CD8-positive, alpha-beta memory T cell (primary cell): ENCODE results near the gene GFPT2. TPM values are rescaled to one million over a fixed set of nuclear protein-coding genes. Genes with fewer than 3 reads are reported as not detected.

Experiments
- CTCF ChIA-PET: fragments of 350-600 bp; sonication (Branson Sonifier 250); formaldehyde crosslinking; loops from one replicate; lab custom pipeline; 2021; ENCODE audit warnings: antibody characterized with exemption; lab: Charles Lee
- POLR2A ChIA-PET: fragments of 350-600 bp; sonication (Branson Sonifier 250); formaldehyde crosslinking; loops from one replicate; lab custom pipeline; 2021; ENCODE audit warnings: antibody characterized with exemption; lab: Charles Lee
- DNase-seq, 5 donors: peaks; one replicate each; pipeline versions ENCODE4 v3.0.0 to v3.0.0-alpha.2; 2020 to 2022; ENCODE audit warnings: mixed read lengths in 1 of 5
- H3K27ac ChIP-seq: one replicate; pipeline ENCODE4 v1.7.0; 2013; ENCODE audit warnings: low read depth, mild to moderate bottlenecking, low read length, moderate library complexity
- H3K27me3 ChIP-seq: 2 replicates; pipeline ENCODE4 v1.7.0; 2013; ENCODE audit warnings: low read length, mild to moderate bottlenecking; ENCODE audit not compliant: insufficient read depth, poor library complexity, severe bottlenecking
- H3K36me3 ChIP-seq: 2 replicates; pipeline ENCODE4 v1.7.0; 2013; ENCODE audit warnings: mild to moderate bottlenecking, low read length, moderate library complexity; ENCODE audit not compliant: insufficient read depth
- H3K4me1 ChIP-seq: 2 replicates; pipeline ENCODE4 v1.7.0; 2013; ENCODE audit warnings: mild to moderate bottlenecking, low read length, moderate library complexity; ENCODE audit not compliant: insufficient read depth
- H3K4me3 ChIP-seq: 2 replicates; pipeline ENCODE4 v1.7.0; 2013; ENCODE audit warnings: mild to moderate bottlenecking, low read length
- H3K9me3 ChIP-seq: 2 replicates; pipeline ENCODE4 v1.7.0; 2013; ENCODE audit warnings: mild to moderate bottlenecking, low read length
- H3K27ac Mint-ChIP-seq, 8 donors: one replicate each; pipeline ENCODE4 v1.8.0; 2020 to 2021; ENCODE audit warnings: mixed read lengths in 8 of 8, mild to moderate bottlenecking in 6 of 8, inconsistent platforms in 3 of 8, moderate library complexity in 3 of 8
- H3K27me3 Mint-ChIP-seq, 2 donors: one replicate each; pipeline ENCODE4 v1.8.0; 2020 to 2021; ENCODE audit warnings: mixed read lengths in 2 of 2, mild to moderate bottlenecking in 1 of 2, moderate library complexity in 1 of 2
- H3K36me3 Mint-ChIP-seq, 3 donors: one replicate each; pipeline ENCODE4 v1.8.0; 2020 to 2021; ENCODE audit warnings: mixed read lengths in 3 of 3, inconsistent platforms in 1 of 3, mild to moderate bottlenecking in 1 of 3
- H3K4me1 Mint-ChIP-seq, 3 donors: one replicate each; pipeline ENCODE4 v1.8.0; 2020 to 2021; ENCODE audit warnings: mixed read lengths in 3 of 3, inconsistent platforms in 1 of 3, mild to moderate bottlenecking in 1 of 3
- H3K4me3 Mint-ChIP-seq, 7 donors: one replicate each; pipeline ENCODE4 v1.8.0; 2020 to 2021; ENCODE audit warnings: mixed read lengths in 7 of 7, mild to moderate bottlenecking in 6 of 7, moderate library complexity in 4 of 7, inconsistent platforms in 2 of 7
- H3K9me3 Mint-ChIP-seq, 5 donors: one replicate each; pipeline ENCODE4 v1.8.0; 2020 to 2022; ENCODE audit warnings: mixed read lengths in 5 of 5, mild to moderate bottlenecking in 3 of 5, moderate library complexity in 2 of 5, inconsistent platforms in 1 of 5
- polyA plus RNA-seq: library from polyadenylated mRNA; unstranded; fragments of 300-500 nt; fragmentation: Illumina TruSeq; gene quantifications from one replicate; pipeline ENCODE4 v1.2.3, GENCODE V29; 2021
- total RNA-seq, 2 experiments: library from RNA; stranded (reverse); gene quantifications; one replicate each; pipeline ENCODE4 v1.2.3, GENCODE V29; 2021

Gene GFPT2
- total and polyA plus RNA-seq, 3 experiments from 2014 or later, result 0.41 to 1.9 (median 1.7) TPM

GRCh38 chr5:180375291-180375690 lies 22.2 kb upstream of the GFPT2 start:
- H3K27me3 ChIP-seq, result no peaks in the 10 kb centered on the region
- Mint-ChIP-seq H3K36me3 (no peaks in the 10 kb centered on the region), H3K4me3 (no peak overlapping the region), H3K27ac (no peak overlapping the region), H3K4me1 (no peaks in the 10 kb centered on the region), H3K27me3 (peaks cover 0 to under 1% of the 10 kb centered on the region in 2 donors), H3K9me3 (no peaks in the 10 kb centered on the region)
- no peaks in the 10 kb centered on the region for H3K4me1 ChIP-seq
- POLR2A ChIA-PET, result no interaction called here
- CTCF ChIA-PET, result no interaction called here
- no peak overlapping the region for H3K27ac ChIP-seq
- no peaks in the 10 kb centered on the region for H3K9me3 ChIP-seq
- no peak overlapping the region for H3K4me3 ChIP-seq
- no peak for DNase-seq
- no peaks in the 10 kb centered on the region for H3K36me3 ChIP-seq

GRCh38 chr5:180373870-180374269 lies 20.7 kb upstream of the GFPT2 start:
- no peaks in the 10 kb centered on the region for H3K9me3 ChIP-seq
- peak overlapping the region in 3 of 8 donors; percentile 2 to 33 (median 6) for H3K27ac Mint-ChIP-seq
- ChIA-PET CTCF (no interaction called here), POLR2A (no interaction called here)
- no peak overlapping the region for H3K4me3 ChIP-seq
- H3K9me3 Mint-ChIP-seq, result no peaks in the 10 kb centered on the region
- H3K4me1 Mint-ChIP-seq, result no peaks in the 10 kb centered on the region
- H3K27ac ChIP-seq, result no peak overlapping the region
- H3K27me3 Mint-ChIP-seq, result peaks cover 0 to 2% of the 10 kb centered on the region in 2 donors
- DNase-seq, result no peak
- H3K4me3 Mint-ChIP-seq, result no peak overlapping the region
- no peaks in the 10 kb centered on the region for H3K27me3 ChIP-seq
- no peaks in the 10 kb centered on the region for H3K36me3 ChIP-seq
- no peaks in the 10 kb centered on the region for H3K4me1 ChIP-seq
- H3K36me3 Mint-ChIP-seq, result no peaks in the 10 kb centered on the region

GRCh38 chr5:180373454-180373853 lies 20.3 kb upstream of the GFPT2 start:
- ChIA-PET POLR2A (no interaction called here), CTCF (no interaction called here)

GRCh38 chr5:180371949-180372348 lies 18.8 kb upstream of the GFPT2 start:
- Mint-ChIP-seq H3K27ac (peak overlapping the region in 1 of 8 donors; percentile 72), H3K9me3 (peaks cover 0 to 2% (median 0%) of the 10 kb centered on the region in 5 donors), H3K4me1 (peaks cover 6 to 14% (median 10%) of the 10 kb centered on the region in 3 donors), H3K27me3 (peaks cover 0 to 3% of the 10 kb centered on the region in 2 donors), H3K4me3 (no peak overlapping the region), H3K36me3 (no peaks in the 10 kb centered on the region)
- CTCF ChIA-PET, result interaction anchor here (0.9 to 2.0 kb wide), 2 partner anchors 43 to 78 kb away, joined by 4 to 7 read pairs; no protein-coding TSS in a partner anchor
- no peaks in the 10 kb centered on the region for H3K9me3 ChIP-seq
- no peak overlapping the region for H3K27ac ChIP-seq
- no peak overlapping the region for H3K4me3 ChIP-seq
- H3K36me3 ChIP-seq, result no peaks in the 10 kb centered on the region
- no peak for DNase-seq
- POLR2A ChIA-PET, result no interaction called here
- H3K4me1 ChIP-seq, result peaks cover 12% of the 10 kb centered on the region
- H3K27me3 ChIP-seq, result no peaks in the 10 kb centered on the region

More at GRCh38 chr5:180373454-180373853, 20.3 kb upstream of the GFPT2 start:
- Mint-ChIP-seq H3K36me3 (no peaks in the 10 kb centered on the region), H3K27me3 (peaks cover 0 to 2% of the 10 kb centered on the region in 2 donors), H3K9me3 (no peaks in the 10 kb centered on the region), H3K4me3 (no peak overlapping the region), H3K27ac (peak overlapping the region in 4 of 8 donors; percentile 35 to 91 (median 78)), H3K4me1 (no peaks in the 10 kb centered on the region)
- Histone ChIP-seq H3K4me1 (no peaks in the 10 kb centered on the region), H3K27ac (no peak overlapping the region), H3K9me3 (no peaks in the 10 kb centered on the region), H3K27me3 (no peaks in the 10 kb centered on the region), H3K36me3 (no peaks in the 10 kb centered on the region), H3K4me3 (no peak overlapping the region)
- DNase-seq, result no peak

- H3K36me3 ChIP-seq, result no peaks in the 10 kb centered on the region
- peaks cover 8 to 23% (median 17%) of the 10 kb centered on the region in 3 donors for H3K4me1 Mint-ChIP-seq
- H3K4me3 ChIP-seq, result no peak overlapping the region
- CTCF ChIA-PET, result interaction anchor here (0.9 to 2.0 kb wide), 2 partner anchors 42 to 77 kb away, joined by 4 to 7 read pairs; no protein-coding TSS in a partner anchor
- H3K9me3 Mint-ChIP-seq, result peaks cover 0 to 2% (median 0%) of the 10 kb centered on the region in 5 donors
- H3K27ac ChIP-seq, result no peak overlapping the region
- POLR2A ChIA-PET, result no interaction called here
- H3K9me3 ChIP-seq, result no peaks in the 10 kb centered on the region
- peaks cover 20% of the 10 kb centered on the region for H3K4me1 ChIP-seq
- H3K27me3 Mint-ChIP-seq, result peaks cover 0 to 3% of the 10 kb centered on the region in 2 donors
- no peak overlapping the region for H3K27ac Mint-ChIP-seq
- DNase-seq, result no peak
- H3K4me3 Mint-ChIP-seq, result no peak overlapping the region
- H3K36me3 Mint-ChIP-seq, result no peaks in the 10 kb centered on the region
- H3K27me3 ChIP-seq, result no peaks in the 10 kb centered on the region
Measured at GRCh38 chr5:180370861-180371641, 17.9 kb upstream of the GFPT2 start.

GRCh38 chr5:180367991-180368390 lies 14.9 kb upstream of the GFPT2 start:
- Histone ChIP-seq H3K27ac (no peak overlapping the region), H3K4me3 (no peak overlapping the region), H3K9me3 (no peaks in the 10 kb centered on the region), H3K4me1 (peaks cover 20% of the 10 kb centered on the region), H3K27me3 (no peaks in the 10 kb centered on the region), H3K36me3 (no peaks in the 10 kb centered on the region)
- Mint-ChIP-seq H3K4me3 (peak overlapping the region in 1 of 7 donors; percentile 54), H3K27me3 (peaks cover 3% of the 10 kb centered on the region in 2 donors), H3K36me3 (no peaks in the 10 kb centered on the region), H3K9me3 (peaks cover 0 to 2% (median 0%) of the 10 kb centered on the region in 5 donors), H3K4me1 (peaks cover 8 to 30% (median 21%) of the 10 kb centered on the region in 3 donors), H3K27ac (peak overlapping the region in 4 of 8 donors; percentile 9 to 75 (median 26))
- no peak for DNase-seq
- POLR2A ChIA-PET, result no interaction called here
- CTCF ChIA-PET, result interaction anchor here (1.2 kb wide), 1 partner anchor 40 kb away, joined by 3 read pairs; no protein-coding TSS in a partner anchor

- Histone ChIP-seq H3K4me3 (no peak overlapping the region), H3K27me3 (no peaks in the 10 kb centered on the region), H3K4me1 (peaks cover 20% of the 10 kb centered on the region), H3K27ac (no peak overlapping the region), H3K36me3 (no peaks in the 10 kb centered on the region), H3K9me3 (no peaks in the 10 kb centered on the region)
- Mint-ChIP-seq H3K27ac (peak overlapping the region in 7 of 8 donors; percentile 7 to 90 (median 31)), H3K36me3 (no peaks in the 10 kb centered on the region), H3K4me1 (peaks cover 8 to 30% (median 21%) of the 10 kb centered on the region in 3 donors), H3K9me3 (peaks cover 0 to 2% (median 0%) of the 10 kb centered on the region in 5 donors), H3K4me3 (peak overlapping the region in 5 of 7 donors; percentile 7 to 61 (median 54)), H3K27me3 (peaks cover 3% of the 10 kb centered on the region in 2 donors)
- peak in 1 of 5 donors; percentile 53 for DNase-seq
- ChIA-PET POLR2A (no interaction called here), CTCF (no interaction called here)
Measured at GRCh38 chr5:180367300-180367699, 14.2 kb upstream of the GFPT2 start.

GRCh38 chr5:180366326-180366725 lies 13.2 kb upstream of the GFPT2 start:
- ChIA-PET CTCF (no interaction called here), POLR2A (no interaction called here)
- no peak overlapping the region for H3K27ac ChIP-seq
- Mint-ChIP-seq H3K4me3 (peak overlapping the region in 2 of 7 donors; percentile 27 to 65), H3K27me3 (peaks cover 3% of the 10 kb centered on the region in 2 donors), H3K4me1 (peaks cover 8 to 30% (median 21%) of the 10 kb centered on the region in 3 donors), H3K27ac (peak overlapping the region in 2 of 8 donors; percentile 7 to 78), H3K9me3 (peaks cover 0 to 2% (median 0%) of the 10 kb centered on the region in 5 donors), H3K36me3 (no peaks in the 10 kb centered on the region)
- no peak overlapping the region for H3K4me3 ChIP-seq
- H3K27me3 ChIP-seq, result no peaks in the 10 kb centered on the region
- DNase-seq, result no peak
- no peaks in the 10 kb centered on the region for H3K36me3 ChIP-seq
- H3K4me1 ChIP-seq, result peaks cover 20% of the 10 kb centered on the region
- no peaks in the 10 kb centered on the region for H3K9me3 ChIP-seq
